HG03571 (cell line): ENCODE measurements around the gene CSK.

Experiments used
- ATAC-seq: cut with Tn5 transposase; IDR thresholded peaks from one replicate; pipeline ENCODE4 v1.9.1; 2021; ENCODE audit not compliant: unreplicated experiment

The CSK gene

DNA sequence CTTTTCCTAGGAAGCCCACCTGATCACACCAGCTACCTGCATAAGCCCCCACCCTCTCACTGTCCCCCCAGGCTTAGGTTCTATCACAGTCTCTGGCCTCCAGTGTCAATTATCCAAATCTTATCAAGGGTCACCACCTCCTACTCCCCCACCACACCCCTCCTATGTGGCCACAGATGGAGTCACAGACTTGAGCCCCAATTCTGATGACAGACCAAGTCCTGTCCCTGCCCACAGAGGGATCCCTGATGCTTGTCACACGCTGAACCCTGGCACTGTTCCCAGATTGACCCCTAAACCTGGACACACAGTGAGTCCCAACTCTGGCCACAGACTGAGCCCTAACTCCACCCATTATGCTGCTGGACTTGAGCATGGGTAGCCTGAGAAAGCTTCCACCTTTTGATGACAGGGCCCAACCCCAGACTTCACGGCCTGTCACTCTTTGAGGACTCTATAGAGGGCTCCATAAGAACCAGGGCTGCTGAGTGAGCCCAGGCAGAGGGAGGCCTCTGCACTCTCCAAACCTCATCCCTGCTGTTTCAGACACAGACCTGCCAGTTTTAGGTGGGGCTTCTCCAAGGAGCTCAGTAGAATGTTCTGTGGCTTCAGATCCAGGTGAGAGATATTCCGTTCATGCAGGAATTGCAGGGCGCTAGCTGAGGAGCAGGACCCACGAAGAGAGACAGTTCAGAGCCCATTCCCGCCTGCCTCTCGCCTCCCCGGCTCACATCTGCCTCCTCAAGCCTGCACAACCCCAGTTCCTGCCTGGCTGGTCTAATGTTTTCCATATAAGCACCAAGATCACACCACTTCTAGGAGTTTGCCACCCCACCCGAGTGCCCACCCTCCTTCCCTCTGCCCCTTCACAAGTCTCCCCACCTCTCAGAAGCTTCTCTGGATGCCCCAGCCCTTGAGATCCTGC is 59.2 kb downstream of the CSK start:
- ATAC-seq, result no peak

DNA sequence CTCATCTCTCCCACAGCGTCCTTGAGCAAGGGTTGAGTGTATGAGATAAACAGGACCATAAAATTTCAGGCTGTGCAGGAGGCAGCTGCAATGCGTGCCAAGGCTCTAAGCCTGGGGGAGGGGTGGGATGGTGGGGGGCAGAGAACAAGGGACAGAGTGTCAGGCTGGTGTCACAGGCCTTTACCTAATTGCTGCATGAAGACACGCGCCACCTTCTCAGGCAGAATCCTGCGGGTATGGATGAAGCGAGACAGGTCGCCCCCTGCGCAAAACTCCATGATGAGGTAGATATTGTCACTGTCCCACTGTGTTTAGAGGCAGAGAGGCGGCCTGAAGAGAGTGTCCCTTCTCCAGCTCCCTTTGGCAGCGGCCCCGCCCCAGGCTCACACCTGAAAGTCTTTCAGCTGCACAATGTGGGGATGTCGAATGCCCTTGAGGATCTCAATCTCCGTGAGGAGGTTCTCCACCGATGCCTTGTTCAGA is 60.1 kb downstream of the CSK start:
- ATAC-seq, result no peak

DNA sequence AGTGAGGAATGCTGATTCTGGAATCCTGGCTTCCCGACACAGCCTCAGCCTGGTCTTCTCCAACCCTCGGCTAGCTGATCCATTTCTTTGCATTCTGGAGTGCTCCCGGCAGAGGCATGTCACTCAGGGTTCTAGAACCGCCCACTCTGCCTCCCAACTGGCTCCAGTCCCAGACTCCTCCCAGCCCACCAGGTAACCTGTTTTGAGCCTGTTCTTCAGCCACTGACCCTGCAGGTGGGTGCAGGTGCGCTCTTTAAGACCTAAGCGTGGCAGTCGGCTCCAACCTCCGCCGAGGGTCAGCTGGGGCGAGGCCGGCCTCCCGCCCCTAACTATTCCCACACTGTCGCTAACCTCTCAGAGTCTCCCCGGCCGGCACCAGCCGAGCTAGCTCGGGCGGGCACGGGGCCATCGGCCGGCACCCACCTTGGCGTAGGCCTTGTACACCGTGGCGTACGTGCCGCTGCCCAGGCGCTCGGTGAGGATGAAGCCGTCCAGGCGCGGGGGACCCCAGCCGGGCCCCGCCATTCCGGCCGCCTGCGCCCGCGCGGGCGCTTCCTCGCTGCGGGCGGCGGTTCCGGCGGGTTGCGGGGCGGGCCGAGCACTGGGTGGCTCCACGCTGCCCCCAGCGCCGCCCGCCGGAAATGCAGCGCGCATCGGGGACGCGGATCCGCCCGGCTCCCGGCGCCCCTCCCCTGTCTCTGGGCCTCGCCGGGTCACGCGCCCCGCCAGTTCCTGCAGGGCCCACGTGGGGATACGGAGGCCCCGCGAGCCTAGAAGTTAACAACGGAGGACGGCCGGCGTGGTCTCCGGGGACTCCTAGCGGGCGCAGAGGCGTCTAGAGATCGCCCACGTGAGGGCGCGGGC is 60.9 kb downstream of the CSK start, which contains the start of gene ULK3:
Gene ULK3 (minus strand): TSS at position 576 of the 864 bp plus-strand sequence. CDS start 51 bp downstream, at position 525.
- peak; percentile 75 for ATAC-seq

DNA sequence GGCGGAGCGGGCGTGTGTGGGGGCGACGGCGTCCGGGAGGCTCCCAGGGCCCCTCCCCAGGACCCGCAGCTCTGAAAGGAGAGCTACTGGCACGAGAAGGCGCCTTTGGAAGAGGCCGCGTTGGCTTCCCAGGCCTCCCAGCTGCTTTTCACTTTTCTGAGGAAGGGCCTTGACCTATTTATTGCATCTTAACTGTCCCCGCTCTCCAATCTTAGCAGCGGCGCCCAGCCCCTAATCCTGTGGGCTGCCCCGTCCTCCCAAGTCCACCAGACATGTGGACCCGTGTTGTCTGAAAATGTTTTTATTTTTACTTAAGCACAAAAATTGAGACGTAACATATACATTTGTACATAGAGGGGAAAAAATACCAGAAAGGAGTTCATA is 61.6 kb downstream of the CSK start:
- no peak for ATAC-seq

DNA sequence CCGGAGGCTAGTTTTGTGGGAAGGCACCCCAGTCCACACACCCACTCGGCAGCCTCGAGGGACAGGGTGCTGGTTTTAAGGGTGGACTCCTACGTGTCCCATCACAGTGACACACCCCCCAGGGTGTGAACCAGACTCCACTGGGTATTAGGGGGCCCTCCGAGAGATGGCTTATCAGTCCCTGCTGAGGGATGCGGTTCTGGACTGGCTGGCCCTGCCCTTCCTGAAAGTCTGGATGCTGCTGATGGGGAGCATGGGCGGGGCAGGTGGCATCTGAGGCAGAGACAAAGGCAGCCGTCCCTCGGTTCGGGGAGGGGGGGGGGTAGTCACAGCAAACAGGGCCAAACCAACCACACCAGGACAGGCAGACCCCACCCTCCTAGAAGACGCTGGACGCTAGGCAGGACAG is 62.0 kb downstream of the CSK start:
- ATAC-seq, result no peak

DNA sequence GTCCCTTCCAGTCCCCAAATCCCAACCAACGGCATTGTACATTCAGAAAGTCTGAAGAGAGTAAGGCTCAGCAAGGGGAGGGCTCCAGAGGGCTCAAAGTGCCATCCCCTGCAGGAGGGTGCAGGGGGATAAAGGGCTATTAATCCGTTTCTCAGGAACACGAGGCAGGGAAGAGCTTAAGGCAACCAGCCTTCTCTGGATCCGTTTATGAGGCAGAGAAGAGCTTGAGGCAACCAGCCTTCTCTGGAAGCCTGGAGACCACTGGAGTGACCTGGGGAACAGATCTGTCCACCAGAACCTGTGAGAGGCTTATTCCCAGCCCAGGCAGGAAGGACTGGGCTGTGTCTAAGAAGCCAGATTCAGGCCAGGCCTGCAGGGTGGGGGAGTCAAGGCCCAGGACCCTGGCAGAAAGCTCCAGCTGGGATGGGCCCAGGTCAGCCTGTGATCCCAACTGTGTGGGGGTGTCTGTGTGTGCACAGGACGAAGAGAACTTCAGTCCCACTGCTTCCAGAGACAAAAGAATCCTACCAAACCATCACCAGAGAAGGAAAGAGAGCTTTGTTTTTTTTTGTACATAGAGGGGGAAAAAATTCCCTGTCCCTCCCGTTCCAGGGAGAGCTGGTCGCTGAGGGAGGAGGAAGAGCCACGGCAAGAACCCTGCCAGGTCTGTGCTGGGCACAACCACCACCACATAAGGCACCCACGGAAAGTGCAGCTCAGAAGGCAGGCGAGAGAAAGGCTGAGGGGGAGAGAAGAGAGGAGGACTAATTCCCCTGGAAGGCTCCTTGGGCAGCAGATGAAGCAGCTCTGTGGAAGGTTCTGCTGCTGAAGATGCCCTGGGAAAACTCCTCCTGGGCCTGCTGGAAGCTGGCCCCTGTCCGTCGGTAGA is 62.7 kb downstream of the CSK start:
- no peak for ATAC-seq

DNA sequence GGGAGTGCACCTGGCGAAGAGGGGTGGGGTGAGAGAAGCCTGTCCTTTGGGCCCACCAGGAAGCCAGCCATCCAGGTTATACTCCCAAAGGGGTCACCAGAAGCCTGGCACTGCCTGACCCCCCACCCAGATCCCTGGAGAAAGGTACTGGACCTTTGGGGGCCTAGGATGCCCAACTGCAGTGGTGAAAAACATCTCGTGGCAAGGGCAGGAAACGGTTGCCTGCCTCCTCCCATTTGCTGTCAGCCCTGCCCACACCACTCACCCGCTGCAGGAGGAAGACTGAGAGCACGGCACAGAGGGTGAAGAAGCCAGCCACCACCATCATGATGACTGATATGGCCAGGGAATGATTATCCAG is 63.3 kb downstream of the CSK start:
- no peak for ATAC-seq

DNA sequence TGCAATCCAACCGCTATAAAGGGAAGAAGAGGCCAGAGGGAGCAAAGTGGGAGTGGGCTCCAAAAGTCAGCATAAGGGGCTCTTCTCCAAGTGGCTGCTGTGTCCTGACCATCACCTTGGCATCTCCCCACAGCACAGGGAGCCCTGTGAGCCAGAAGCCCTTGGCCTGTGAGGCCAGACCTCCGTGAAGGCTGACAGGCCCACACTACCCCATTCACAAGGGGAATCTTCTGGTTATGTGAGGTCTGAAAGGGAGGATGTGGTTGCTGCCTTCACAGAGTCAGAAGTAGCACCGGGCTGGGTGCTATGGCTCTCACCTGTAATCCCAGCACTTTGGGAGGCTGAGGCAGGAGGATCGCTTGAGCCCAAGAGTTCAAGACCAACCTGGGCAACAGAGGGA is 63.7 kb downstream of the CSK start:
- ATAC-seq, result no peak

DNA sequence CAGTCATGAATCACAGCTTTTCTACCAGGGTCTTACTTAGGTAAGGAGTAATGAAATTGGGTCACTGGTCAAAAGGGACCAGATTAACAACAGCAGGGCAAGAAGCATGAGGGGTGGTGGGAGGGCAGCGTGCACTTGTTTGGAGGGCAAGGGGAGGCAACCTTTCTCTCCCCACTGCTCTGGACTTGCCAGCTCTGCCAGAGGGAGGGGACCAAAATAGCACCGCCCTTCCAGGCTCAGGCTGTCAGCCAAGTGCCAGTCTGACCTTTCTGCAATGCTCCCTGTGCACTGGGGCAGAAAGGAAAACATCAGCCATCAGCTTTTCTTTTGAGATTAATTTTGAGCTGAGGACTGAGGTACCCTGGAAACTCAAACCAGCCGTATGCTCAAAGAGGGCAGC is 65.6 kb downstream of the CSK start:
- no peak for ATAC-seq

DNA sequence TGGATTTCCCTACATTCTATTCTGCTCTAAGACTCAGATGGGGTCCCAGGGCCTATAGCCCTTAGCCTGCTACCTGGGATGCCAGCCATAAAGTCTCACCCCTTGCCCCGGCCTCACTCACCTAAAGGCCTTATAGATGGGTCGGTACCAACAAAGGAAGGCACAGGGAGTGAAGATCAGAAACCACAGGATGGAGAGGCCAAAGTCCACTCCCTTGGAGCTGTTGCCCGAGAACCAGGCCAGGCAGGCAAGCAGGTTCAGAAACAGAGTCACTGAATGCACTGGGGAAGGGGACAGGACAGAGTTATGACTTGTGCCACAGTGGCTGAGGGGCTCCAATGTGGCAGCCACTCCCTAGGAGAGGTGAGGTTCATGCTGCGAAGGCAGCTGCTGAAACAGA is 68.5 kb downstream of the CSK start:
- no peak for ATAC-seq

DNA sequence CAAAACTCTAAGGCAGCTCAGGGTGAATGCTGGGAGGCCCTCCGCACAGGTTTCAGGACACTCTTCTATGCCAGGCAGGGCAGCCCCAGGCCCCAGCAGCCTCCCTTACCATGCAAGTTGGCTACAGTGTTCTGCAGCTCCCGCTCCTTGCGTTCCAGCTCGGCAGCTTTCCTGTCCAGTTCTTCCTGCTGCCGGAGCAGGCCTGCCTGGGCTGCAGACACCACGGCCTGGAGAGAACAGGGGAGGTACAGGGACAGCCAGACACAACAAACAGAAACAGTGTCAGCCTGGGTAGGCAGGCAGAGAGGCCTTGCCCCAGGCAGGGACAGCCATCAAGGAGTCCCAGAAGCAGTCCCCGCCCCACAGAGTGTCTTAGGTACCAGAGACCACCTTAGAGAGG is 70.1 kb downstream of the CSK start:
- no peak for ATAC-seq
